Endothelial cell of umbilical vein (primary cell): ENCODE measurements around the gene PDPN. TPM values are rescaled to one million over a fixed set of nuclear protein-coding genes. Genes with fewer than 3 reads are reported as not detected.

Source experiments
- BruUV-seq: library from RNA; stranded (reverse); fragments of 400-500 nt; replicated peaks from 2 replicates; lab custom pipeline; 2021; lab: Mats Ljungman, UMichigan
- CTCF ChIA-PET: fragments of 300-600, 350-600 bp; sonication (Branson Sonifier 250); formaldehyde crosslinking; loops from one replicate; lab custom pipeline; 2021; ENCODE audit warnings: antibody characterized with exemption, inconsistent platforms; lab: Charles Lee
- POLR2A ChIA-PET: fragments of 300-600, 350-600 bp; sonication (Branson Sonifier 250); formaldehyde crosslinking; loops from one replicate; lab custom pipeline; 2021; ENCODE audit warnings: antibody characterized with exemption, inconsistent platforms; lab: Charles Lee
- DNase-seq: peaks from one replicate; pipeline ENCODE4 v3.0.0-alpha.2; 2011; ENCODE audit warnings: low read depth, low spot score
- FAIRE-seq: peaks from 2 replicates; lab custom pipeline; 2011; peaks lifted over from hg19 to GRCh38; lab: Jason Lieb, UNC
- H2AFZ ChIP-seq: 2 replicates; pipeline ENCODE4 v1.6.0; 2012; ENCODE audit warnings: low read depth, low read length, control low read depth, inconsistent platforms
- H3K27ac ChIP-seq: 2 replicates; pipeline ENCODE4 v1.5.1; 2011; ENCODE audit warnings: low read depth, mild to moderate bottlenecking, control low read depth, low read length, moderate library complexity; ENCODE audit not compliant: insufficient read depth
- H3K27me3 ChIP-seq, 2 experiments: 2 replicates each; pipeline versions ENCODE4 v1.6.0 to v1.6.1; 2011; ENCODE audit warnings: low read length in 2 of 2, mixed read lengths in 1 of 2; ENCODE audit not compliant: control insufficient read depth in 2 of 2, insufficient read depth in 2 of 2
- H3K36me3 ChIP-seq, 2 experiments: 2 replicates in 1 of 2; 3 replicates in 1 of 2; pipeline ENCODE4 v1.5.1; 2011; ENCODE audit warnings: low read length in 2 of 2, mild to moderate bottlenecking in 1 of 2, moderate library complexity in 1 of 2; ENCODE audit not compliant: control insufficient read depth in 2 of 2, insufficient read depth in 2 of 2; ENCODE audit errors: extremely low read depth in 1 of 2
- H3K4me1 ChIP-seq: 3 replicates; pipeline ENCODE4 v1.5.1; 2011; ENCODE audit warnings: mild to moderate bottlenecking, low read length; ENCODE audit not compliant: control insufficient read depth, insufficient read depth; ENCODE audit errors: extremely low read depth
- H3K4me2 ChIP-seq: 2 replicates; pipeline ENCODE4 v1.6.1; 2011; ENCODE audit warnings: low read length, control low read depth, mixed read lengths; ENCODE audit not compliant: insufficient read depth
- H3K4me3 ChIP-seq, 3 experiments: fragments of 200-600 bp in 1 of 3; sonication (generic), shearing (Covaris generic) in 1 of 3; replicated peaks in 1 of 3; 2 replicates each; pipeline ENCODE4 v1.5.1; 2011 to 2016; ENCODE audit warnings: control low read depth in 3 of 3, low read length in 3 of 3, mild to moderate bottlenecking in 2 of 3, inconsistent platforms in 1 of 3, low read depth in 1 of 3, moderate library complexity in 1 of 3; ENCODE audit not compliant: insufficient read depth in 1 of 3
- H3K79me2 ChIP-seq: 2 replicates; pipeline ENCODE4 v1.6.0; 2012; ENCODE audit warnings: low read length, inconsistent platforms; ENCODE audit not compliant: control insufficient read depth, insufficient read depth
- H3K9ac ChIP-seq: replicated peaks from 2 replicates; pipeline ENCODE3; 2011; ENCODE audit warnings: low read length, control low read depth; ENCODE audit not compliant: insufficient read depth; ENCODE audit errors: extremely low read depth
- H3K9me1 ChIP-seq: replicated peaks from 3 replicates; pipeline ENCODE4 v1.6.0; 2011; ENCODE audit warnings: mild to moderate bottlenecking, low read length; ENCODE audit not compliant: control insufficient read depth, insufficient read depth; ENCODE audit errors: extremely low read depth
- H3K9me3 ChIP-seq: replicated peaks from 2 replicates; pipeline ENCODE4 v1.5.1; 2012; ENCODE audit warnings: low read length, inconsistent platforms; ENCODE audit not compliant: control insufficient read depth, insufficient read depth
- H4K20me1 ChIP-seq: replicated peaks from 2 replicates; pipeline ENCODE3; 2011; ENCODE audit warnings: mild to moderate bottlenecking, low read length; ENCODE audit not compliant: control insufficient read depth, insufficient read depth; ENCODE audit errors: extremely low read depth
- CTCF ChIP-seq, 2 donors: IDR thresholded peaks; 1 replicate in 1 of 2; 2 replicates in 1 of 2; pipeline ENCODE4 v1.5.1; 2011; ENCODE audit warnings: low read length in 2 of 2, mild to moderate bottlenecking in 2 of 2, moderate library complexity in 2 of 2, control low read depth in 1 of 2, inconsistent platforms in 1 of 2, low read depth in 1 of 2; ENCODE audit not compliant: insufficient read depth in 1 of 2; ENCODE audit errors: extremely low read depth in 1 of 2
- EZH2 ChIP-seq: IDR thresholded peaks from 2 replicates; pipeline ENCODE4 v1.6.1; 2012; ENCODE audit warnings: borderline replicate concordance, low read depth, mild to moderate bottlenecking, moderate library complexity, low read length, inconsistent platforms; ENCODE audit not compliant: severe bottlenecking
- FOS ChIP-seq: IDR thresholded peaks from 2 replicates; pipeline ENCODE4 v1.6.1; 2011; ENCODE audit warnings: mild to moderate bottlenecking, low read length, moderate library complexity, borderline replicate concordance; ENCODE audit not compliant: insufficient read depth
- GATA2 ChIP-seq: IDR thresholded peaks from 2 replicates; pipeline ENCODE4 v1.7.0; 2011; ENCODE audit warnings: low read depth, mild to moderate bottlenecking, moderate library complexity, mixed read lengths, low read length; ENCODE audit not compliant: insufficient read length, insufficient read depth
- JUN ChIP-seq: IDR thresholded peaks from 2 replicates; pipeline ENCODE4 v1.6.1; 2011; ENCODE audit warnings: borderline replicate concordance, low read depth; ENCODE audit not compliant: insufficient read length, insufficient read depth
- MAX ChIP-seq: IDR thresholded peaks from 2 replicates; pipeline ENCODE4 v1.6.1; 2011; ENCODE audit not compliant: insufficient read depth, insufficient read length
- MYC ChIP-seq: IDR thresholded peaks from one replicate; pipeline ENCODE4 v1.6.1; 2011; ENCODE audit warnings: mild to moderate bottlenecking, low read depth, low read length
- POLR2A ChIP-seq: IDR thresholded peaks from 2 replicates; pipeline ENCODE4 v1.6.1; 2012; ENCODE audit warnings: low read depth, mild to moderate bottlenecking, control low read depth, low read length
- POLR2AphosphoS5 ChIP-seq: IDR thresholded peaks from 2 replicates; pipeline ENCODE4 v1.6.1; 2012; ENCODE audit warnings: low read depth, mild to moderate bottlenecking, control low read depth, low read length, moderate library complexity; ENCODE audit not compliant: insufficient read depth
- dilution Hi-C: fragments of 300-500 bp; cut with MboI; formaldehyde crosslinking; loops from one replicate; pipeline ENCODE4 v1.15.0; 2019; ENCODE audit warnings: low sequenced_read_pairs; ENCODE audit not compliant: extremely low pct_ligation_motif_present
- intact Hi-C: fragments of 100-400 bp; cut with micrococcal nuclease; formaldehyde crosslinking; loops from one replicate; pipeline ENCODE4 v1.10.0; 2022
- polyA plus RNA-seq, 4 experiments: library from polyadenylated mRNA; depleted of rRNA in 3 of 4; stranded (reverse) in 3 of 4; unstranded in 1 of 4; fragments of >200 nt; gene quantifications; 2 replicates each; pipeline versions ENCODE4 v1.2.1 to v1.2.3, GENCODE V29; 2011 to 2012; ENCODE audit warnings: missing spikeins in 1 of 4
- total RNA-seq: library from RNA; stranded (reverse); gene quantifications from 2 replicates; pipeline ENCODE4 v1.2.3, GENCODE V29; 2021

Gene PDPN
- total and polyA plus RNA-seq, 2 donors (not counting 3 experiments of a cell fraction or from before 2014, with no cell fraction given) = not detected

GRCh38 chr1:13604176-13604575 lies 20.5 kb downstream of the PDPN start:
- Histone ChIP-seq H3K36me3 (no peaks in the 10 kb centered on the region), H3K79me2 (no peaks in the 10 kb centered on the region), H3K9me3 (peaks cover 2% of the 10 kb centered on the region), H2AFZ (no peak overlapping the region), H3K27me3 (no peaks in the 10 kb centered on the region), H3K4me2 (no peak overlapping the region), H3K9me1 (no peaks in the 10 kb centered on the region), H3K27ac (no peak overlapping the region), H4K20me1 (no peaks in the 10 kb centered on the region), H3K9ac (no peak overlapping the region), H3K4me3 (no peak overlapping the region), H3K4me1 (no peaks in the 10 kb centered on the region)
- CTCF ChIA-PET = no interaction called here
- FAIRE-seq (no peak), DNase-seq (no peak)
- TF ChIP-seq CTCF (IDR thresholded peaks at IDR 0.05; ENCODE audit: extremely low read depth in 1 of 2, insufficient read depth in 1 of 2, low read depth in 1 of 2, low read length in 2 of 2) = no peak
- TF ChIP-seq MYC = no peak
- no peak for TF ChIP-seq POLR2A
- no peak for TF ChIP-seq POLR2AphosphoS5
- TF ChIP-seq EZH2 = no peak
- no peak for TF ChIP-seq JUN
- TF ChIP-seq FOS = no peak
- TF ChIP-seq MAX = no peak
- TF ChIP-seq GATA2 = no peak
- dilution Hi-C loops (no loop called here), intact Hi-C loops (no loop called here)
- no TSS peak for BruUV-seq
- POLR2A ChIA-PET = no interaction called here
